Bronchial epithelial cell (primary cell): ENCODE data around the gene VPS41. TPM values are rescaled to one million over a fixed set of nuclear protein-coding genes. Genes with fewer than 3 reads are reported as not detected.

ENCODE experiments used
- DNase-seq: peaks from one replicate; pipeline ENCODE4 v3.0.0-alpha.2; 2010; ENCODE audit warnings: low read depth
- FAIRE-seq: peaks from 2 replicates; lab custom pipeline; 2011; peaks lifted over from hg19 to GRCh38; lab: Jason Lieb, UNC
- H3K27me3 ChIP-seq: 2 replicates; pipeline ENCODE4 v1.5.1; 2011; ENCODE audit warnings: low read length; ENCODE audit not compliant: control insufficient read depth, insufficient read depth
- H3K36me3 ChIP-seq: 2 replicates; pipeline ENCODE4 v1.5.1; 2011; ENCODE audit warnings: low read length; ENCODE audit not compliant: control insufficient read depth, insufficient read depth
- H3K4me3 ChIP-seq: 2 replicates; pipeline ENCODE4 v1.5.1; 2011; ENCODE audit warnings: mild to moderate bottlenecking, low read depth, low read length, control low read depth
- total RNA-seq: library from RNA; depleted of rRNA; stranded (reverse); fragments of >200 nt; gene quantifications from 2 replicates; pipeline ENCODE4 v1.2.1, GENCODE V29; 2014
- TF ChIP-seq, protein P1 (sequence below): IDR thresholded peaks from 2 replicates; pipeline ENCODE4 v1.5.1; 2011; ENCODE audit warnings: mild to moderate bottlenecking, moderate library complexity, low read length, control low read depth, inconsistent platforms; ENCODE audit not compliant: insufficient read depth, severe bottlenecking

VPS41 gene
- total RNA-seq, 1 donor from 2014 or later: 32.9 TPM

DNA sequence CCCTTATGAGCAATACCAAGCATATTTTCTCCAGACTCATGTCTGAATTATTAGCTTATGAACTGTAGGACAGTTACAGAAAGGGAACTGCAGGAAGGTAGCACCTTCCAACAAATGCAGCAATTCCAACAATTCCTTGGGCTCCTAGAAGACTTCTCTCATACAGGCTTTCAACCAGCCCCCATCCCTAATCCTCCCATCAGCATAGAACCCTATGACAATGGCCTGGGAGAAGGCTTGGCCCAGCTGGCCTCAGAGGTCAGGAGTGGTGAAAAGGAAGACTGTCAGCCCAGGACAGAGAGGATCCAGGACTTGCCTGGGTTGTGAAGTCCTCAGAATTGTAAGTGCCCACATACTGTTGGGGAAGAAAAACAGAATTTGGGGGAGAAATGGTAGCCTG lies 5.9 kb downstream of the VPS41 start:
- H3K36me3 ChIP-seq: no peaks in the 10 kb centered on the region
- no peak overlapping the region for H3K4me3 ChIP-seq
- FAIRE-seq (no peak), DNase-seq (no peak)
- no peaks in the 10 kb centered on the region for H3K27me3 ChIP-seq
- TF ChIP-seq, protein P1, sequence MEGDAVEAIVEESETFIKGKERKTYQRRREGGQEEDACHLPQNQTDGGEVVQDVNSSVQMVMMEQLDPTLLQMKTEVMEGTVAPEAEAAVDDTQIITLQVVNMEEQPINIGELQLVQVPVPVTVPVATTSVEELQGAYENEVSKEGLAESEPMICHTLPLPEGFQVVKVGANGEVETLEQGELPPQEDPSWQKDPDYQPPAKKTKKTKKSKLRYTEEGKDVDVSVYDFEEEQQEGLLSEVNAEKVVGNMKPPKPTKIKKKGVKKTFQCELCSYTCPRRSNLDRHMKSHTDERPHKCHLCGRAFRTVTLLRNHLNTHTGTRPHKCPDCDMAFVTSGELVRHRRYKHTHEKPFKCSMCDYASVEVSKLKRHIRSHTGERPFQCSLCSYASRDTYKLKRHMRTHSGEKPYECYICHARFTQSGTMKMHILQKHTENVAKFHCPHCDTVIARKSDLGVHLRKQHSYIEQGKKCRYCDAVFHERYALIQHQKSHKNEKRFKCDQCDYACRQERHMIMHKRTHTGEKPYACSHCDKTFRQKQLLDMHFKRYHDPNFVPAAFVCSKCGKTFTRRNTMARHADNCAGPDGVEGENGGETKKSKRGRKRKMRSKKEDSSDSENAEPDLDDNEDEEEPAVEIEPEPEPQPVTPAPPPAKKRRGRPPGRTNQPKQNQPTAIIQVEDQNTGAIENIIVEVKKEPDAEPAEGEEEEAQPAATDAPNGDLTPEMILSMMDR: no peak

DNA sequence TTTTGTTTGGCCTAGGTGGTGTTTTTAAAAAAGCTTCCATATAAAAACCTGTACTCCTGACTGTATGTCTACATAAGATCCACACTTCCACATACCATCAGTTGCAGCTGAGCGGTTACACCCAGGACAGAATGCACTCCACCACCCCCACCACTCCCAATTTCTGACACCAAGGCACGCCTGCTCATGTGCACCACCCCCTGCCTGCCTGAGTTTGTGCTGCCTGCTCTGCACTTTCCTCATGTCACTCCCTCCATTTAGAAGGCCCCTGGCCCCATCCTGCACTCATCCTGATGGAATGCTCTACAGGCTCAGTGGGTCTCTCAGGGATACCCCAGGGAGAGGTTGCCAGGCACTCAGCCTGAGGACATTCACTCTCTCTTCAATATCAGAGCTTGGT lies 6.5 kb downstream of the VPS41 start:
- FAIRE-seq: peak; percentile 68
- TF ChIP-seq, protein P1: no peak
- H3K27me3 ChIP-seq: no peaks in the 10 kb centered on the region
- no peak overlapping the region for H3K4me3 ChIP-seq
- H3K36me3 ChIP-seq: no peaks in the 10 kb centered on the region
- no peak for DNase-seq

DNA sequence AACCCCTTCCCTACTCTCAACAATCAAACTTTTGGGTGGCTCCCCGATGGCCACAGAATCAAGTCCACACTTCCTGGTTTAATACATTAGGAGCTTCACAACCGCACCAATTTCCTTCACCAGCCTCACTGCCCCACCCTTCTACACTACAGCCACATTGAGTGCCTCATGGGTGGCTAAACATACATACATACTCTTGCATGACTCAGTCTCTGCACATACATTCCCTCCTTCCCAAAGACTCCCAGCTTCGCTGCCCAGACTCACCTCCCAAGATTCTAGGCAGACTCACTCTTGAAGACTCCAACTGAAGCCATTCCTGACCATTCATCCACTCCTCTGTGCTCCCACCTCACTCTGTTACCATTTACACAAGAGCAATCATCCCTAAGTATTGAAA lies 15.9 kb downstream of the VPS41 start:
- TF ChIP-seq, protein P1: no peak
- FAIRE-seq (peak; percentile 88), DNase-seq (peak; percentile 88)
- H3K27me3 ChIP-seq: no peaks in the 10 kb centered on the region
- no peak overlapping the region for H3K4me3 ChIP-seq
- no peaks in the 10 kb centered on the region for H3K36me3 ChIP-seq

DNA sequence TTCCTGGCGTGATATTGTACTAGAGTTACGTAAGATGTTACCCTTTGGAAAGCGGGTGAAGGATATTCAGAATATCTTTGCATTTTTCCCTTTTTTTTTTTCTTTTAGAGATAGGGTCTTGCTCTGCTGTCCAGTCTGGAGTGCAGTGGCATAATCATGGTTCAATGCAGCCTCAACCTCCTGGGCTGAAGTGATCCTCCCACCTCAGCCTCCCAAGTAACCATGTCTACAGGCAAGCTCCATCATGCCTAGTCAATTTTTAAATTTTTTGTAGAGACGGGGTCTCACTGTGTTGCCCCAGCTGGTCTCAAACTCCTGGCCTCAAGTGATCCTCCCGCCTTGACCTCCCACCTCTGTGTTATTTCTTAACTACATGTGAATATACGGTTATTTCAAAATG lies 18.4 kb downstream of the VPS41 start:
- FAIRE-seq (no peak), DNase-seq (no peak)
- TF ChIP-seq, protein P1: no peak
- no peaks in the 10 kb centered on the region for H3K36me3 ChIP-seq
- H3K27me3 ChIP-seq: no peaks in the 10 kb centered on the region
- no peak overlapping the region for H3K4me3 ChIP-seq

DNA sequence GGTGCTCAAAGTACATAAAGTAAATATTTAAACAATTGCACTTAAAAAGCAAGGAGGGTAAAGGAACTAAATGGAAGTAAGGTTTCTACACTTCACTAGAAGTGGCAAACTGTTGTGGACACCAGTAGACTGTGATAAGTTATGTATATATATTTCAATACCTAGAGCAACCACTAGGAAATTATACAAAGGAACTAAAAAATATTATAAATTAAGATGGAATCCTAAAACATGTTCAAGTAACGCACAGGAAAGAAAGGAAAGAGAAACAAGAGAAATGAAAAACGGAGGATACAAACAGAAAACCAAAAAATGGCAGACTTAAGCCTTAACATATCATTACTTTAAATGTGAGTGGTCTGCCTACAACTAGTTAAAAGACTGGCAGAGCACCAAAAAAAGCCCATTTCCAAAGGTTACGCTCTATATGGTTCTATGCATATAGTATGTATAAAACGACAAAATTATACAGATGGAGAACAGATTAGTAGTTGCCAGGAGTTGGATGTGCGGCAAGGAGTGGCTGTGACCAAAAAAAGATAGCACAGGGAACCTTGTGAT lies 19.0 kb downstream of the VPS41 start:
- no peak for FAIRE-seq
- TF ChIP-seq, protein P1: no peak
- Histone ChIP-seq H3K36me3 (no peaks in the 10 kb centered on the region), H3K27me3 (no peaks in the 10 kb centered on the region), H3K4me3 (no peak overlapping the region)
- no peak for DNase-seq

DNA sequence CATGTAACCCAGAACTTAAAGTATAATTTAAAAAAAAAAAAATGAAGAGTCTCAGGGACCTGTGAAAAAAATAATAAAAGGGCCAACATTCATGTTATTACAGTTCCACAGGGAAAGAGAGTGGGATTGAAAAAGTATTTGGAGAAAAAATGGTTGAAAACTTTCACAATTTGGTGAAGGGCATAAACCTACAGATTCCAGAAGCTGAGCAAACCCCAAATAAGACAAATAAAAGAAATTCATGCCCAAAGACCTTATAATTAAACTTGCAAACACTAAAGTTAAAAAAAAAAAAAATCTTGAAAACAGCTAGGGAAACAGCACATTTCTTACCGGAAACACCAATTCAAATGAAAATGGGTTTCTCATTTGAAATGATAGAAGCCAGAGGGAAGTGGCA lies 19.9 kb downstream of the VPS41 start:
- Histone ChIP-seq H3K27me3 (no peaks in the 10 kb centered on the region), H3K36me3 (no peaks in the 10 kb centered on the region), H3K4me3 (no peak overlapping the region)
- FAIRE-seq: no peak
- TF ChIP-seq, protein P1: no peak
- no peak for DNase-seq
